NOMO-1 (cell line): Measurements from ENCODE around the gene POLD2.
A peak's percentile ranks its signal among the peaks of the same experiment; 100 is the strongest.

ENCODE experiments used
- DNase-seq, 2 experiments: peaks; one replicate each; lab custom pipeline; 2025; ENCODE audit not compliant: unreplicated experiment in 2 of 2; lab: John Stamatoyannopoulos, UW

POLD2 gene

GRCh38 chr7:44114586-44115310 lies 8.6 kb downstream of the POLD2 start:
- no peak for DNase-seq

GRCh38 chr7:44113764-44114354 lies 9.5 kb downstream of the POLD2 start:
- no peak for DNase-seq

- DNase-seq: no peak
These were observed 10.2 kb downstream of the POLD2 start for GRCh38 chr7:44112997-44113763.

- DNase-seq: no peak
These were observed 10.9 kb downstream of the POLD2 start for GRCh38 chr7:44112231-44112996.

GRCh38 chr7:44111761-44112160 lies 11.6 kb downstream of the POLD2 start:
- no peak for DNase-seq

GRCh38 chr7:44110719-44111635 lies 12.4 kb downstream of the POLD2 start:
- no peak for DNase-seq

GRCh38 chr7:44109991-44110390 lies 13.4 kb downstream of the POLD2 start:
- no peak for DNase-seq

GRCh38 chr7:44108768-44109750 lies 14.3 kb downstream of the POLD2 start:
- no peak for DNase-seq

GRCh38 chr7:44107961-44108767 lies 15.2 kb downstream of the POLD2 start:
- no peak for DNase-seq

- DNase-seq: no peak
These were observed 16.0 kb downstream of the POLD2 start for GRCh38 chr7:44107116-44107960.

GRCh38 chr7:44106311-44107065 lies 16.9 kb downstream of the POLD2 start:
- DNase-seq: no peak

GRCh38 chr7:44105832-44106231 lies 17.5 kb downstream of the POLD2 start:
- DNase-seq: no peak

- no peak for DNase-seq
These were observed 18.2 kb downstream of the POLD2 start for GRCh38 chr7:44104860-44105771.

- DNase-seq: peak; percentile 24 to 44
These were observed 19.2 kb downstream of the POLD2 start, which contains the start of gene AEBP1 for GRCh38 chr7:44103923-44104859. Gene AEBP1 (plus strand): TSS chr7:44104345. CDS start chr7:44104666, 321 bp downstream.
